GM23338 (cell line): Measurements from ENCODE around the gene MTOR. TPM values are rescaled to one million over a fixed set of nuclear protein-coding genes. Genes with fewer than 3 reads are reported as not detected.
"Not testable (repeated sequence)": the region's sequence is repeated elsewhere in the genome, so short reads cannot be mapped to it uniquely, and the experiment has no call there.

Source experiments
- ATAC-seq: fragments of 200-7000 bp; cut with Tn5 transposase; 3 replicates; pipeline ENCODE4 v1.9.1; 2020
- DNase-seq: peaks from one replicate; pipeline ENCODE4 v3.0.0-alpha.2; 2015; ENCODE audit warnings: low spot score
- H2AFZ ChIP-seq: fragments of 200-600 bp; sonication (generic); 2 replicates; pipeline ENCODE4 v1.8.0; 2016; ENCODE audit warnings: antibody characterized with exemption, mild to moderate bottlenecking, moderate library complexity
- H3F3A ChIP-seq: fragments of 200-600 bp; sonication (generic); replicated peaks from 2 replicates; pipeline ENCODE4 v1.8.0; 2017; ENCODE audit warnings: antibody characterized with exemption, mixed run types, low read depth
- H3K27ac ChIP-seq: fragments of 200-600 bp; sonication (generic); 2 replicates; pipeline ENCODE4 v1.6.1; 2016; ENCODE audit warnings: low read depth
- H3K27me3 ChIP-seq: fragments of 200-600 bp; sonication (generic); 2 replicates; pipeline ENCODE4 v1.8.0; 2016; ENCODE audit warnings: mild to moderate bottlenecking, mixed run types, moderate library complexity; ENCODE audit not compliant: insufficient read depth
- H3K36me3 ChIP-seq: fragments of 200-600 bp; sonication (generic); 2 replicates; pipeline ENCODE4 v1.8.0; 2016; ENCODE audit warnings: mild to moderate bottlenecking; ENCODE audit not compliant: insufficient read depth
- H3K4me1 ChIP-seq: fragments of 200-600 bp; sonication (generic); 2 replicates; pipeline ENCODE4 v1.8.0; 2016; ENCODE audit warnings: mild to moderate bottlenecking, moderate library complexity; ENCODE audit not compliant: insufficient read depth
- H3K4me2 ChIP-seq: fragments of 200-600 bp; sonication (generic); 2 replicates; pipeline ENCODE4 v1.7.1; 2017; ENCODE audit warnings: mixed run types
- H3K4me3 ChIP-seq: fragments of 200-600 bp; sonication (generic); 2 replicates; pipeline ENCODE4 v1.6.1; 2016; ENCODE audit warnings: mixed run types
- H3K79me2 ChIP-seq: fragments of 200-600 bp; sonication (generic); replicated peaks from 2 replicates; pipeline ENCODE4 v1.8.0; 2017; ENCODE audit warnings: mild to moderate bottlenecking; ENCODE audit not compliant: insufficient read depth
- H3K9me2 ChIP-seq: fragments of 200-600 bp; sonication (generic); 2 replicates; pipeline ENCODE4 v1.8.0; 2017; ENCODE audit not compliant: insufficient read depth
- H4K20me1 ChIP-seq: fragments of 200-600 bp; sonication (generic); replicated peaks from 2 replicates; pipeline ENCODE4 v1.8.0; 2017; ENCODE audit warnings: mild to moderate bottlenecking; ENCODE audit not compliant: insufficient read depth
- H3K27ac Mint-ChIP-seq: 2 replicates; pipeline ENCODE4 v1.8.0; 2020; ENCODE audit warnings: inconsistent platforms, mild to moderate bottlenecking, moderate library complexity, mixed read lengths
- H3K27me3 Mint-ChIP-seq: 3 replicates; pipeline ENCODE4 v1.8.0; 2022; ENCODE audit warnings: low read depth, mild to moderate bottlenecking, moderate library complexity, mixed read lengths, inconsistent platforms; ENCODE audit not compliant: insufficient read depth, poor library complexity
- H3K36me3 Mint-ChIP-seq: 3 replicates; pipeline ENCODE4 v1.8.0; 2021; ENCODE audit warnings: low read depth, mild to moderate bottlenecking, inconsistent platforms, moderate library complexity, mixed read lengths
- H3K4me1 Mint-ChIP-seq: 3 replicates; pipeline ENCODE4 v1.8.0; 2020; ENCODE audit warnings: mild to moderate bottlenecking, inconsistent platforms, mixed read lengths
- H3K4me3 Mint-ChIP-seq: 3 replicates; pipeline ENCODE4 v1.8.0; 2021; ENCODE audit warnings: moderate library complexity, mild to moderate bottlenecking, inconsistent platforms, mixed read lengths
- H3K9me3 Mint-ChIP-seq: 3 replicates; pipeline ENCODE4 v1.8.0; 2020; ENCODE audit warnings: moderate library complexity, mild to moderate bottlenecking, inconsistent platforms, mixed read lengths
- CREB1 ChIP-seq: fragments of 250-450 bp; sonication (Bioruptor Pico); IDR thresholded peaks from 2 replicates; pipeline ENCODE4 v1.5.0; 2020; ENCODE audit warnings: low read depth, mild to moderate bottlenecking, moderate library complexity
- POLR2AphosphoS5 ChIP-seq: IDR thresholded peaks from 2 replicates; pipeline ENCODE4 v1.6.1; 2016; ENCODE audit warnings: antibody characterized with exemption, low read depth
- STAT1 ChIP-seq: IDR thresholded peaks from one replicate; pipeline ENCODE4 v1.6.1; 2016; ENCODE audit warnings: antibody characterized with exemption; ENCODE audit not compliant: unreplicated experiment
- polyA plus RNA-seq: library from polyadenylated mRNA; unstranded; fragments of >200 nt; fragmentation: Nextera tagmentation; extraction: Ambion mirVana; gene quantifications from 2 replicates; pipeline ENCODE4 v1.2.1, GENCODE V29; 2016
- total RNA-seq: library from RNA; depleted of rRNA; stranded (reverse); fragments of >200 nt; shearing (Covaris generic); gene quantifications from 2 replicates; pipeline ENCODE4 v1.2.3, GENCODE V29; 2014
- TF ChIP-seq, protein P1 (sequence below), 2 experiments: fragments of 200-600 bp in 1 of 2; sonication (generic) in 1 of 2; conservative IDR thresholded peaks; 2 replicates each; pipeline versions ENCODE4 v1.5.1 to v1.6.1; 2016 to 2017; ENCODE audit warnings: antibody characterized with exemption in 2 of 2, low read depth in 2 of 2, mild to moderate bottlenecking in 2 of 2, moderate library complexity in 1 of 2

The MTOR gene
- total and polyA plus RNA-seq, 2 experiments from 2014 or later = 22.8 to 98.0 TPM

DNA sequence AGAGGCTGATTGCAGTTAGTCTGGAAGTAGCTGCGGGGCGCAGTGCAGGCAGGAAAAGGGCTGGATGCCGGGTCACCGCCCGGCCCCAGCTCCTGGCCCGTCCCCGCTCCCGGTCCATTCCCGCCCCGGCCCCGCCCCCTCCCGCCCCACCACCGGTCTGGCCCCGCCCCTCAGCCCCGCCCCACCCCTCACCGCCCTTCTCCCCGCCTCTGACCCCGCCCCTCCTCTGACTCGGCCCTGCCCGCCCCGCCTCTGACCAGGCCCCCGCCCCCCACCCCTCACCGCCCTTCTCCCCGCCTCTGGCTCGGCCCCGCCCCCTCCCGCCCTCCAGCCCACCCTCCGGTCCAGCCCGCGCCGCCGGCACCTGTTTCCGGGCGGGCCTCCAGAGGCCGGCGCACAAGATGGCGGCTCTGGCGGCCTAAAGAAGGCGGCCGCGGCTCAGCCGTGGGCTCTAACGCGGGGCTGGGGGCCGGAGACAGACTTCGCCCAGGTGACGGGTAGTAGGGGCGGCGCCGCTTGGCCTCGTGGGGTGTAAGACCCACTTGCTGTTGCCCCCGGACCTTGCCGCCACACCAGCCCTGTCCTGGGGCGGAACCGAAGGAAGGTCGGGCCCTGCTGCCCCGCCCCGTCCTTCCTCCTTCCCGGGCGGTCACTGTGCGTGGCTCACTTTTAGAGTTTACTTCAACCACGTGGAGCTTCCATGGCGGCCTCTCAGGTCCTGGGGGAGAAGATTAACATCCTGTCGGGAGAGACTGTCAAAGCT, 10.7 kb upstream of the MTOR start, which contains the start of gene UBIAD1:
Gene UBIAD1 (plus strand): TSS at position 367 of the 763 bp plus-strand sequence. CDS start 334 bp downstream, at position 701.
- H3K9me3 Mint-ChIP-seq = no peaks in the 10 kb centered on the region
- H3K9me2 ChIP-seq = no peaks in the 10 kb centered on the region
- DNase-seq (peak; percentile 92), ATAC-seq (peak; percentile 91)
- peak within 1 kb of the TSS; percentile 94 for H3K4me3 Mint-ChIP-seq
- H3K27ac ChIP-seq = peak within 1 kb of the TSS; percentile 92
- peak within 1 kb of the TSS; percentile 98 for H3K4me3 ChIP-seq
- H4K20me1 ChIP-seq = 0 out of 2 replicates have a peak, but pooled peaks cover 10% of the 10 kb centered on the region
- peak within 1 kb of the TSS; percentile 88 for H2AFZ ChIP-seq
- peak within 1 kb of the TSS; percentile 90 for H3K4me2 ChIP-seq
- H3K27me3 Mint-ChIP-seq = peaks cover 4% of the 10 kb centered on the region
- peaks cover 7% of the 10 kb centered on the region; the same call in 1 of the 2 replicates for H3K36me3 ChIP-seq
- H3K4me1 ChIP-seq = peaks cover 22% of the 10 kb centered on the region
- H3K36me3 Mint-ChIP-seq = peaks cover 13% of the 10 kb centered on the region
- peak within 1 kb of the TSS; percentile 90 for H3K27ac Mint-ChIP-seq
- H3K4me1 Mint-ChIP-seq = peaks cover 18% of the 10 kb centered on the region
- H3K27me3 ChIP-seq = no peaks in the 10 kb centered on the region
- H3F3A ChIP-seq = peaks cover 6% of the 10 kb centered on the region
- peaks cover 46% of the 10 kb centered on the region for H3K79me2 ChIP-seq
- peak; percentile 71 for TF ChIP-seq POLR2AphosphoS5
- TF ChIP-seq, protein P1, sequence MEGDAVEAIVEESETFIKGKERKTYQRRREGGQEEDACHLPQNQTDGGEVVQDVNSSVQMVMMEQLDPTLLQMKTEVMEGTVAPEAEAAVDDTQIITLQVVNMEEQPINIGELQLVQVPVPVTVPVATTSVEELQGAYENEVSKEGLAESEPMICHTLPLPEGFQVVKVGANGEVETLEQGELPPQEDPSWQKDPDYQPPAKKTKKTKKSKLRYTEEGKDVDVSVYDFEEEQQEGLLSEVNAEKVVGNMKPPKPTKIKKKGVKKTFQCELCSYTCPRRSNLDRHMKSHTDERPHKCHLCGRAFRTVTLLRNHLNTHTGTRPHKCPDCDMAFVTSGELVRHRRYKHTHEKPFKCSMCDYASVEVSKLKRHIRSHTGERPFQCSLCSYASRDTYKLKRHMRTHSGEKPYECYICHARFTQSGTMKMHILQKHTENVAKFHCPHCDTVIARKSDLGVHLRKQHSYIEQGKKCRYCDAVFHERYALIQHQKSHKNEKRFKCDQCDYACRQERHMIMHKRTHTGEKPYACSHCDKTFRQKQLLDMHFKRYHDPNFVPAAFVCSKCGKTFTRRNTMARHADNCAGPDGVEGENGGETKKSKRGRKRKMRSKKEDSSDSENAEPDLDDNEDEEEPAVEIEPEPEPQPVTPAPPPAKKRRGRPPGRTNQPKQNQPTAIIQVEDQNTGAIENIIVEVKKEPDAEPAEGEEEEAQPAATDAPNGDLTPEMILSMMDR (conservative IDR thresholded peaks at IDR 0.05; ENCODE audit: low read depth in 2 of 2) = peak in 1 of 2 experiments; percentile 55; a peak in 2 of 4 replicates
- no peak for TF ChIP-seq CREB1 (CRISPR knock-in tag)
- TF ChIP-seq STAT1 = no peak

DNA sequence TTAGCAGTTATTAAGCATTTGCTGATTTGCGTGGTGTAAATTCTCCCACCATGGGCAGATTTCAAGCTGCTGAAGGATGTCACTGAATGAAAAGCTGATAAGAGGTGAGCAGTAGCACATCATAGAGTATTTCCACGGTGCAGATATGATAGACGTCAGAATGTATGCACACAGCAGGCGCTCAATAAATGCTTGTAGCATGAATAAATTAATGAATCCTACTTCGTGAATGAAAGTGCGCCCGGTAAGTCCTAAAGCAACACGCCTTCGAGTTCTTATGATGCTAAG, 10.1 kb upstream of the MTOR start:
- DNase-seq (no peak), ATAC-seq (no peak)
- H3F3A ChIP-seq = peaks cover 6% of the 10 kb centered on the region
- Mint-ChIP-seq H3K9me3 (no peaks in the 10 kb centered on the region), H3K36me3 (peaks cover 11% of the 10 kb centered on the region), H3K4me3 (peak overlapping the region; percentile 53), H3K27me3 (peaks cover 2% of the 10 kb centered on the region), H3K4me1 (peaks cover 18% of the 10 kb centered on the region), H3K27ac (peak overlapping the region; percentile 19)
- peaks cover 41% of the 10 kb centered on the region for H3K79me2 ChIP-seq
- peak overlapping the region; percentile 74 for H3K4me2 ChIP-seq
- no peaks in the 10 kb centered on the region for H3K9me2 ChIP-seq
- peak overlapping the region; percentile 43 for H2AFZ ChIP-seq
- H3K4me3 ChIP-seq = peak overlapping the region; percentile 49
- 0 out of 2 replicates have a peak, but pooled peaks cover 10% of the 10 kb centered on the region for H4K20me1 ChIP-seq
- TF ChIP-seq, protein P1 (conservative IDR thresholded peaks at IDR 0.05; ENCODE audit: low read depth in 2 of 2) = no peak
- peak; percentile 23; the same call in 1 of the 2 replicates for TF ChIP-seq CREB1 (CRISPR knock-in tag)
- H3K36me3 ChIP-seq = peaks cover 7% of the 10 kb centered on the region; the same call in 1 of the 2 replicates
- H3K27ac ChIP-seq = peak overlapping the region; percentile 70
- peaks cover 22% of the 10 kb centered on the region for H3K4me1 ChIP-seq
- H3K27me3 ChIP-seq = no peaks in the 10 kb centered on the region

DNA sequence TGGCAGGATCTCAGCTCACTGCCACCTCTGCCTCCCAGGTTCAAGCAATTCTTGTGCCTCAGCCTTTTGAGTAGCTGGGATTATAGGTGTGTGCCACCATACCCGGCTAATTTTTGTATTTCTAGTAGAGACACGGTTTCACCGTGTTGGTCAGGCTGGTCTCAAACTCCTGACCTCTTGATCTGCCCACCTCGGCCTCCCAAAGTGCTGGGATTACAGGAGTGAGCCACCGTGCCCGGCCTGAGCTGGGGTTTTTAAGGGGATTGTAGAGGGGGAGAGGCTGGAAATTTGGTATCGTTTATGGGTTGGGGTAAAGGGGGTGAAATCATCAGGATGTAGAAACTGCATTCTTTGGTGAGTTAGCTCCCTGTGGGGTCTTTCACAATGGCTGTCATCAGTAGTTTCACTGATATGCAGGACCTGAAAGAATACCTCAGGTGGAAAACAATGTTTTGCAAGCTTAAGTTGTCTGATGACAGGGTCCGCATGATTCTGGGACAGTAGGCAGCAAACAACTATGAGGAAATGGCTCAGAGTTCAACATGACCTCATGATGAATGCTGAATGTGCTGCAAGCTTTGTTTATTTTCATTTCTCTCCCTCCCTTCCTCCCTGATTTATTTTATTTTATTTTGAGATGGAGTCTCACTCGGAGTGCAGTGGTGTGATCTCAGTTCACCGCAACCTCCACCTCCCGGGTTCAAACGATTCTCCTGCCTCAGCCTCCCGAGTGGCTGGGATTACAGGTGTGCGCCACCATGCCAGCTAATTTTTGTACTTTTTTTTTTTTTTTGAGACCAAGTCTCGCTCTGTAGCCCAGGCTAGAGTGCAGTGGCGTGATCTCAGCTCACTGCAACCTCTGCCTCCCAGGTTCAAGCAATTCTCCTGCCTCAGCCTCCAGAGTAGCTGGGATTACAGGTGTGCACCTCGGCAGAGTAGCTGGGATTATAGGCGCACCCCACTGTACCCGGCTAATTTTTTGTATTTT, 5.3 kb upstream of the MTOR start:
- H3K27ac Mint-ChIP-seq = not testable (repeated sequence)

More for the DNA sequence above, 5.3 kb upstream of the MTOR start:
- H3K4me3 ChIP-seq, ATAC-seq, H3K27me3 Mint-ChIP-seq, H3K36me3 ChIP-seq, H3K4me1 ChIP-seq, H3K4me3 Mint-ChIP-seq, H3K9me2 ChIP-seq, H3K27ac ChIP-seq, H3K79me2 ChIP-seq, H4K20me1 ChIP-seq, H3K4me1 Mint-ChIP-seq, H3K27me3 ChIP-seq, H3K9me3 Mint-ChIP-seq, H3F3A ChIP-seq, H3K36me3 Mint-ChIP-seq, H3K4me2 ChIP-seq, DNase-seq: not testable (repeated sequence)
- peak overlapping the region; percentile 69; the same call in 1 of the 2 replicates for H2AFZ ChIP-seq
